Upper lobe of right lung (tissue), 1 donor: ENCODE measurements around the gene TASL. TPM values are rescaled to one million over a fixed set of nuclear protein-coding genes. Genes with fewer than 3 reads are reported as not detected.
A peak's percentile ranks its signal among the peaks of the same experiment; 100 is the strongest.

Experiments
- ATAC-seq: fragments of 200-7000 bp; cut with Tn5 transposase; one replicate; pipeline ENCODE4 v1.9.1; 2020; ENCODE audit warnings: mild to moderate bottlenecking, moderate library complexity
- DNase-seq: peaks from one replicate; pipeline ENCODE4 v3.0.0-alpha.2; 2020
- H3K27ac ChIP-seq: fragments of 200-600 bp; one replicate; pipeline ENCODE4 v1.8.0; 2022
- H3K27me3 ChIP-seq: fragments of 200-600 bp; one replicate; pipeline ENCODE4 v1.8.0; 2022; ENCODE audit warnings: mild to moderate bottlenecking
- H3K36me3 ChIP-seq: fragments of 200-600 bp; one replicate; pipeline ENCODE4 v1.8.0; 2022
- H3K4me1 ChIP-seq: fragments of 200-600 bp; one replicate; pipeline ENCODE4 v1.8.0; 2022
- H3K4me3 ChIP-seq: fragments of 200-600 bp; one replicate; pipeline ENCODE4 v1.8.0; 2022; ENCODE audit warnings: mild to moderate bottlenecking
- H3K9me3 ChIP-seq: fragments of 200-600 bp; one replicate; pipeline ENCODE4 v1.8.0; 2022
- CTCF ChIP-seq: fragments of 200-600 bp; IDR thresholded peaks from one replicate; pipeline ENCODE4 v1.8.0; 2022; ENCODE audit warnings: antibody characterized with exemption
- intact Hi-C: fragments of 100-400 bp; cut with DNase I; formaldehyde crosslinking; loops from one replicate; pipeline ENCODE4 v1.11.0; 2022
- long read RNA-seq: library from polyadenylated mRNA; unstranded; transcript quantifications from one replicate; pipeline ENCODE4 v2.0.0, GENCODE V29; 2021
- total RNA-seq: library from RNA; stranded (reverse); fragmentation: NEBNext Ultra II Directional; extraction: Animal tissue kit (Norgen Biotek cat#: 25700); gene quantifications from one replicate; pipeline ENCODE4 v1.2.1, GENCODE V29; 2021
- donor health status: DM: no; HTN: yes; CAD: no; lungs with severe emphysema.

TASL gene
- 4.0 TPM for total RNA-seq
- long read RNA-seq, partial matches to known transcripts: 0 of 2 reads
- long read RNA-seq, other reads (novel, unspliced or antisense): 0 of 2 reads

GRCh38 chrX:30577362-30577991 lies at the start of gene TASL:
Gene TASL (minus strand): TSS chrX:30577766. CDS start chrX:30560355, 17,411 bp downstream.
- Histone ChIP-seq H3K4me3 (peak within 1 kb of the TSS; percentile 21), H3K27ac (peak within 1 kb of the TSS; percentile 70), H3K9me3 (no peaks in the 10 kb centered on the region), H3K36me3 (no peaks in the 10 kb centered on the region), H3K27me3 (no peaks in the 10 kb centered on the region), H3K4me1 (no peaks in the 10 kb centered on the region)
- DNase-seq (no peak), ATAC-seq (peak; percentile 50)
- TF ChIP-seq CTCF: no peak
- intact Hi-C loops: no loop called here

GRCh38 chrX:30626402-30626801 lies 48.8 kb upstream of the TASL start:
- H3K36me3 ChIP-seq: no peaks in the 10 kb centered on the region
- no peaks in the 10 kb centered on the region for H3K9me3 ChIP-seq
- DNase-seq (no peak), ATAC-seq (no peak)
- intact Hi-C loops: no loop called here
- no peak overlapping the region for H3K4me3 ChIP-seq
- H3K27ac ChIP-seq: peak overlapping the region; percentile 42
- H3K27me3 ChIP-seq: no peaks in the 10 kb centered on the region
- no peak for TF ChIP-seq CTCF
- H3K4me1 ChIP-seq: no peaks in the 10 kb centered on the region

- Histone ChIP-seq H3K4me3 (no peak overlapping the region), H3K9me3 (no peaks in the 10 kb centered on the region), H3K36me3 (no peaks in the 10 kb centered on the region), H3K4me1 (no peaks in the 10 kb centered on the region), H3K27ac (no peak overlapping the region), H3K27me3 (no peaks in the 10 kb centered on the region)
- ATAC-seq: no peak
- no peak for DNase-seq
- no peak for TF ChIP-seq CTCF
- intact Hi-C loops: no loop called here
Measured at GRCh38 chrX:30622361-30622760, 44.8 kb upstream of the TASL start.

- no peaks in the 10 kb centered on the region for H3K9me3 ChIP-seq
- no peak for DNase-seq
- H3K27me3 ChIP-seq: no peaks in the 10 kb centered on the region
- H3K4me1 ChIP-seq: no peaks in the 10 kb centered on the region
- intact Hi-C loops: no loop called here
- ATAC-seq: peak; percentile 70
- H3K4me3 ChIP-seq: no peak overlapping the region
- no peak for TF ChIP-seq CTCF
- H3K36me3 ChIP-seq: no peaks in the 10 kb centered on the region
- no peak overlapping the region for H3K27ac ChIP-seq
Measured at GRCh38 chrX:30620980-30621618, 43.5 kb upstream of the TASL start.

- no peak overlapping the region for H3K4me3 ChIP-seq
- H3K36me3 ChIP-seq: no peaks in the 10 kb centered on the region
- TF ChIP-seq CTCF: no peak
- no peaks in the 10 kb centered on the region for H3K4me1 ChIP-seq
- H3K27me3 ChIP-seq: no peaks in the 10 kb centered on the region
- ATAC-seq (no peak), DNase-seq (no peak)
- no peaks in the 10 kb centered on the region for H3K9me3 ChIP-seq
- H3K27ac ChIP-seq: no peak overlapping the region
- intact Hi-C loops: no loop called here
Measured at GRCh38 chrX:30620125-30620524, 42.6 kb upstream of the TASL start.
